Measurements from ENCODE around the gene ADAMTS5. TPM values are rescaled to one million over a fixed set of nuclear protein-coding genes. Genes with fewer than 3 reads are reported as not detected.

Gene ADAMTS5
- total RNA-seq, 4 donors from 2014 or later = 14.4 to 34.5 (median 20.8) TPM

DNA sequence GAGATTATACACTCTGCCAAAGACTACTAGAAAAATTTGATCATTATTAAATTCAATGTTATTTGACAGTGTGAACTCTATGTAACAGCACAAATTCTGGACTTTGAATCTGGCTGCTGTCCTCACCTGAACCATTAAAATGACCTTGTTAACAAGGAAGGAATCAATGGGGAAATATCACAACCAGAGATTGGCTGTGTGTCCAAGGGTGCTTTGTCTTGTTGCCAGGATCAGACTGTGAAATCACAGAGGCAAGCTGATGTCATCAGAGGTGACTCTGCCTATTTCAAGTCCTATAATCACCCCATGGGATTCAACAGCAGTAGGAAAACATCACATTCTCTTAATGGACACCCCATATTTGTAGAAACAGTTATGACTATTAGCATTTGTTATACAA, 46.8 kb downstream of the ADAMTS5 start:
- Histone ChIP-seq H3K36me3 (peaks cover 6 to 13% (median 9%) of the 10 kb centered on the region in 4 donors), H3K27ac (replicated peaks in 1 of 4) (no peak overlapping the region), H3K4me1 (peaks cover 0 to 2% (median 0%) of the 10 kb centered on the region in 4 donors), H3K4me3 (no peak overlapping the region), H3K9me3 (no peaks in the 10 kb centered on the region), H3K27me3 (no peaks in the 10 kb centered on the region)
- TF ChIP-seq CTCF (IDR thresholded peaks at IDR 0.05) (no peak), POLR2A (IDR thresholded peaks at IDR 0.05; ENCODE audit: low read depth) (no peak), EP300 (IDR thresholded peaks at IDR 0.05) (no peak), POLR2AphosphoS5 (IDR thresholded peaks at IDR 0.05) (no peak)
- no peak for DNase-seq (ENCODE audit: extremely low spot score)
- intact Hi-C loops (cut with DNase I) = no loop called here

- WGBS = 84% methylated on average over 8 of the region's 8 CpGs
- intact Hi-C loops (cut with DNase I) = no loop called here
- Histone ChIP-seq H3K4me1 (peaks cover 0 to 2% (median 0%) of the 10 kb centered on the region in 4 donors), H3K27ac (replicated peaks in 1 of 4) (no peak overlapping the region), H3K9me3 (no peaks in the 10 kb centered on the region), H3K36me3 (peaks cover 0 to 4% (median under 1%) of the 10 kb centered on the region in 4 donors), H3K4me3 (no peak overlapping the region), H3K27me3 (no peaks in the 10 kb centered on the region)
- no peak for DNase-seq (ENCODE audit: extremely low spot score)
- TF ChIP-seq CTCF (IDR thresholded peaks at IDR 0.05) = no peak
- no peak for TF ChIP-seq EP300 (IDR thresholded peaks at IDR 0.05)
Measured at GRCh38 chr21:26918323-26919079, 48.4 kb downstream of the ADAMTS5 start.

- no peak for DNase-seq (ENCODE audit: extremely low spot score)
- intact Hi-C loops (cut with DNase I) = no loop called here
- Histone ChIP-seq H3K9me3 (no peaks in the 10 kb centered on the region), H3K27ac (replicated peaks in 1 of 4) (no peak overlapping the region), H3K36me3 (no peaks in the 10 kb centered on the region), H3K27me3 (no peaks in the 10 kb centered on the region), H3K4me1 (peaks cover 0 to 2% (median 0%) of the 10 kb centered on the region in 4 donors), H3K4me3 (no peak overlapping the region)
- WGBS = 97% methylated on average over 2 of the region's 2 CpGs
- TF ChIP-seq POLR2AphosphoS5 (IDR thresholded peaks at IDR 0.05) (no peak), POLR2A (IDR thresholded peaks at IDR 0.05; ENCODE audit: low read depth) (no peak), CTCF (IDR thresholded peaks at IDR 0.05) (no peak), EP300 (IDR thresholded peaks at IDR 0.05) (no peak)
Measured at GRCh38 chr21:26916799-26917198, 50.1 kb downstream of the ADAMTS5 start.

DNA sequence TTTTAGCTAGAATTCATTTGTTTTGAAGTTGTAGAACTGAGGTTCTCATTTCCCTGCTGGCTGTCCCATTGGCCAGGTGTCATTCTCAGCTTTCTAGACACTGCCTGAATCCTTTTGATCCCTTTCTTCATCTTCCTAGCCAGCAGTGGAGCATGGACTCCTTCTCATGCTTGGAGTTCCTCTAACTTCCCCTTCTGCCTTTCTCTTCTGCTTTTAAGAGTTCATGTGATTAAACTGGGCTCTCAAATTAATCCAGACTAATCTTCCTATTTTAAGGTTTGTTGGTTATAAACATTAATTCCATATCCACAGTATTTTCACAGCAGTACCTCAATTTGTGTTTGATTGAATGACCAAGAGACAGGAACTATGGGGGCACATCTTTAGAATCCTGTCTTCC, 52.3 kb downstream of the ADAMTS5 start:
- intact Hi-C loops (cut with DNase I) = no loop called here
- no peak overlapping the region for H3K4me3 ChIP-seq
- no peaks in the 10 kb centered on the region for H3K27me3 ChIP-seq
- TF ChIP-seq CTCF (IDR thresholded peaks at IDR 0.05) = no peak
- no peak for TF ChIP-seq POLR2AphosphoS5 (IDR thresholded peaks at IDR 0.05)
- TF ChIP-seq EP300 (IDR thresholded peaks at IDR 0.05) = no peak
- no peak for TF ChIP-seq POLR2A (IDR thresholded peaks at IDR 0.05; ENCODE audit: low read depth)
- no peaks in the 10 kb centered on the region for H3K36me3 ChIP-seq
- peaks cover 0 to 17% (median 9%) of the 10 kb centered on the region in 4 donors for H3K4me1 ChIP-seq
- no peak overlapping the region for H3K27ac ChIP-seq (replicated peaks in 1 of 4)
- no peaks in the 10 kb centered on the region for H3K9me3 ChIP-seq
- no peak for DNase-seq (ENCODE audit: extremely low spot score)

GRCh38 chr21:26912466-26912865, 54.4 kb downstream of the ADAMTS5 start:
- intact Hi-C loops (cut with DNase I) = no loop called here
- 92% methylated on average over 1 of the region's 1 CpG for WGBS
- Histone ChIP-seq H3K27ac (replicated peaks in 1 of 4) (no peak overlapping the region), H3K36me3 (no peaks in the 10 kb centered on the region), H3K4me3 (no peak overlapping the region), H3K9me3 (no peaks in the 10 kb centered on the region), H3K27me3 (no peaks in the 10 kb centered on the region), H3K4me1 (peaks cover 0 to 35% (median 21%) of the 10 kb centered on the region in 4 donors)
- TF ChIP-seq CTCF (IDR thresholded peaks at IDR 0.05) (no peak), POLR2AphosphoS5 (IDR thresholded peaks at IDR 0.05) (no peak), POLR2A (IDR thresholded peaks at IDR 0.05; ENCODE audit: low read depth) (no peak)
- no peak for DNase-seq (ENCODE audit: extremely low spot score)

Measured in esophagus muscularis mucosa (tissue), 4 donors.